Calu3 (cell line): ENCODE measurements around the gene RGS2. TPM values are rescaled to one million over a fixed set of nuclear protein-coding genes. Genes with fewer than 3 reads are reported as not detected.

Experiments
- BruUV-seq: library from RNA; stranded (reverse); fragments of 400-500 nt; replicated peaks from 2 replicates; lab custom pipeline; 2021; lab: Mats Ljungman, UMichigan
- CTCF ChIA-PET: fragments of 300-600 bp; sonication (Branson Sonifier 250); formaldehyde crosslinking; loops from one replicate; lab custom pipeline; 2022; ENCODE audit warnings: antibody characterized with exemption; lab: Charles Lee
- DNase-seq: peaks from one replicate; pipeline ENCODE4 v3.0.0; 2022
- H3K27ac Mint-ChIP-seq: one replicate; pipeline ENCODE4 v1.8.0; 2022; ENCODE audit warnings: mixed read lengths; ENCODE audit not compliant: unreplicated experiment
- H3K27me3 Mint-ChIP-seq: one replicate; pipeline ENCODE4 v1.8.0; 2022; ENCODE audit warnings: mixed read lengths; ENCODE audit not compliant: unreplicated experiment
- H3K36me3 Mint-ChIP-seq: one replicate; pipeline ENCODE4 v1.8.0; 2022; ENCODE audit warnings: mild to moderate bottlenecking, moderate library complexity, mixed read lengths; ENCODE audit not compliant: insufficient read depth, unreplicated experiment
- H3K4me1 Mint-ChIP-seq: one replicate; pipeline ENCODE4 v1.8.0; 2022; ENCODE audit warnings: mild to moderate bottlenecking, low read depth, mixed read lengths; ENCODE audit not compliant: unreplicated experiment
- H3K4me3 Mint-ChIP-seq: one replicate; pipeline ENCODE4 v1.8.0; 2022; ENCODE audit warnings: mild to moderate bottlenecking, low read depth, moderate library complexity, mixed read lengths; ENCODE audit not compliant: unreplicated experiment
- H3K9me3 Mint-ChIP-seq: one replicate; pipeline ENCODE4 v1.8.0; 2022; ENCODE audit warnings: low read depth, mixed read lengths; ENCODE audit not compliant: unreplicated experiment
- CTCF ChIP-seq: fragments of 200-600 bp; IDR thresholded peaks from one replicate; pipeline ENCODE4 v1.8.0; 2022; ENCODE audit warnings: antibody characterized with exemption; ENCODE audit not compliant: unreplicated experiment
- intact Hi-C: fragments of 100-400 bp; cut with micrococcal nuclease; formaldehyde crosslinking; loops from one replicate; pipeline ENCODE4 v1.10.0; 2022; ENCODE audit not compliant: unreplicated experiment
- total RNA-seq: library from RNA; stranded (reverse); gene quantifications from 2 replicates; pipeline ENCODE4 v1.2.3, GENCODE V29; 2022

Gene RGS2
- total RNA-seq, 1 experiment from 2014 or later = 46.9 TPM

GRCh38 chr1:192763756-192764155 lies 45.1 kb upstream of the RGS2 start:
- H3K4me1 Mint-ChIP-seq = peaks cover 32% of the 10 kb centered on the region
- intact Hi-C loops = no loop called here
- no TSS peak for BruUV-seq
- no peaks in the 10 kb centered on the region for H3K36me3 Mint-ChIP-seq
- no peaks in the 10 kb centered on the region for H3K27me3 Mint-ChIP-seq
- H3K9me3 Mint-ChIP-seq = peaks cover 4% of the 10 kb centered on the region
- no peak overlapping the region for H3K4me3 Mint-ChIP-seq
- CTCF ChIA-PET = no interaction called here
- TF ChIP-seq CTCF = no peak
- H3K27ac Mint-ChIP-seq = no peak overlapping the region
- no peak for DNase-seq

GRCh38 chr1:192764675-192765074 lies 44.2 kb upstream of the RGS2 start:
- CTCF ChIA-PET = no interaction called here
- Mint-ChIP-seq H3K9me3 (peaks cover 4% of the 10 kb centered on the region), H3K36me3 (no peaks in the 10 kb centered on the region), H3K27me3 (no peaks in the 10 kb centered on the region), H3K4me3 (no peak overlapping the region), H3K4me1 (peaks cover 32% of the 10 kb centered on the region), H3K27ac (no peak overlapping the region)
- TF ChIP-seq CTCF = no peak
- DNase-seq = no peak
- intact Hi-C loops = no loop called here
- BruUV-seq = no TSS peak

- H3K36me3 Mint-ChIP-seq = no peaks in the 10 kb centered on the region
- no peak overlapping the region for H3K4me3 Mint-ChIP-seq
- H3K27ac Mint-ChIP-seq = no peak overlapping the region
- no peaks in the 10 kb centered on the region for H3K27me3 Mint-ChIP-seq
- BruUV-seq = no TSS peak
- no peak for TF ChIP-seq CTCF
- peaks cover 4% of the 10 kb centered on the region for H3K9me3 Mint-ChIP-seq
- no peak for DNase-seq
- intact Hi-C loops = no loop called here
- CTCF ChIA-PET = interaction anchor here (0.6 kb wide), 1 partner anchor 21 kb away, joined by 3 read pairs; no protein-coding TSS in a partner anchor
- H3K4me1 Mint-ChIP-seq = peaks cover 27% of the 10 kb centered on the region
These were observed 42.7 kb upstream of the RGS2 start for GRCh38 chr1:192766009-192766625.

GRCh38 chr1:192766876-192767275 lies 42.0 kb upstream of the RGS2 start:
- no peaks in the 10 kb centered on the region for H3K27me3 Mint-ChIP-seq
- H3K4me1 Mint-ChIP-seq = peaks cover 23% of the 10 kb centered on the region
- CTCF ChIA-PET = no interaction called here
- no peak overlapping the region for H3K27ac Mint-ChIP-seq
- peaks cover 4% of the 10 kb centered on the region for H3K9me3 Mint-ChIP-seq
- no peak for TF ChIP-seq CTCF
- DNase-seq = no peak
- no TSS peak for BruUV-seq
- no peak overlapping the region for H3K4me3 Mint-ChIP-seq
- intact Hi-C loops = no loop called here
- H3K36me3 Mint-ChIP-seq = no peaks in the 10 kb centered on the region
